K562 (cell line): ENCODE measurements around the gene EIF4G1. TPM values are rescaled to one million over a fixed set of nuclear protein-coding genes. Genes with fewer than 3 reads are reported as not detected.

Experiments
- FOXJ3 ChIP-seq: sonication (generic); formaldehyde crosslinking; IDR thresholded peaks from 2 replicates; pipeline ENCODE4 v1.4.0; 2020; ENCODE audit warnings: mild to moderate bottlenecking, missing genetic modification reagents
- MGA ChIP-seq: fragments of 450-650 bp; IDR thresholded peaks from 2 replicates; pipeline ENCODE4 v1.6.1; 2016; ENCODE audit warnings: mild to moderate bottlenecking, moderate library complexity
- MYNN ChIP-seq, 2 experiments: sonication (generic); formaldehyde crosslinking in 1 of 2; IDR thresholded peaks; 2 replicates each; pipeline versions ENCODE4 v1.5.0 to v1.6.1; 2016 to 2020; ENCODE audit warnings: antibody characterized with exemption in 1 of 2, missing genetic modification reagents in 1 of 2
- NUFIP1 ChIP-seq: fragments of 450-650 bp; IDR thresholded peaks from 2 replicates; pipeline ENCODE4 v1.6.1; 2018; ENCODE audit not compliant: partially characterized antibody
- SFPQ ChIP-seq: fragments of 200-400 bp; formaldehyde crosslinking; IDR thresholded peaks from 2 replicates; pipeline ENCODE4 v1.6.1; 2017; ENCODE audit warnings: mild to moderate bottlenecking, low read depth, low read length, moderate library complexity
- STAT6 ChIP-seq: sonication (generic); formaldehyde crosslinking; IDR thresholded peaks from 2 replicates; pipeline ENCODE4 v1.8.1; 2023; ENCODE audit warnings: mild to moderate bottlenecking, missing genetic modification reagents
- TAF15 ChIP-seq: fragments of 200-400 bp; formaldehyde crosslinking; IDR thresholded peaks from 2 replicates; pipeline ENCODE4 v1.6.1; 2017; ENCODE audit warnings: mild to moderate bottlenecking, low read depth, low read length, moderate library complexity
- ZBTB2 ChIP-seq: fragments of 450-650 bp; IDR thresholded peaks from 2 replicates; pipeline ENCODE4 v1.6.1; 2016; ENCODE audit warnings: antibody characterized with exemption
- ZBTB7A ChIP-seq: IDR thresholded peaks from 2 replicates; pipeline ENCODE4 v1.6.1; 2011; ENCODE audit warnings: low read depth, mild to moderate bottlenecking, low read length, moderate library complexity, borderline replicate concordance; ENCODE audit not compliant: control insufficient read depth
- polyA plus RNA-seq, 8 experiments: library from polyadenylated mRNA; depleted of rRNA in 4 of 8; stranded (reverse) in 5 of 8; unstranded in 3 of 8; fragments of >200 nt; fragmentation: Nextera tagmentation in 2 of 8; fragmentation: Illumina TruSeq in 1 of 8; extraction: Ambion mirVana in 2 of 8; extraction: Trizol in 1 of 8; gene quantifications; 2 replicates each; pipeline versions ENCODE4 v1.2.1 to v1.2.3, GENCODE V29; 2011 to 2014; ENCODE audit warnings: inconsistent platforms in 1 of 8, missing spikeins in 1 of 8
- total RNA-seq, 7 experiments: library from RNA; depleted of rRNA in 6 of 7; stranded (reverse); fragments of >200 nt in 6 of 7; fragmentation: Illumina TruSeq in 2 of 7; extraction: Trizol in 2 of 7; gene quantifications; 2 replicates each; pipeline versions ENCODE4 v1.2.1 to v1.2.3, GENCODE V29; 2011 to 2021; ENCODE audit warnings: low replicate concordance in 1 of 7

The EIF4G1 gene
- total and polyA plus RNA-seq, 9 of the 15 experiments (the other 6 are each of a cell fraction or from before 2014, with no cell fraction given), result 4.6 to 505 (median 155) TPM

- TF ChIP-seq TAF15 (no peak), ZBTB7A (peak; percentile 43; the same call in 1 of the 2 replicates), FOXJ3 (CRISPR knock-in tag) (no peak), MGA (no peak), NUFIP1 (no peak), MYNN (IDR thresholded peaks at IDR 0.05) (no peak), MYNN (CRISPR knock-in tag; IDR thresholded peaks at IDR 0.05) (no peak), SFPQ (no peak), STAT6 (CRISPR knock-in tag) (no peak), ZBTB2 (no peak)
These were observed 63.6 kb downstream of the EIF4G1 start, which contains the start of gene THPO (continued) for GRCh38 chr3:184377882-184378445.
